HCT116 (cell line): ENCODE results near the gene GTF3C1.

Source experiments
- EZH2 ChIP-seq: fragments of 200-600 bp; sonication (generic); IDR thresholded peaks from 2 replicates; pipeline ENCODE4 v1.6.1; 2017; ENCODE audit warnings: antibody characterized with exemption, mixed run types
- POLR2A ChIP-seq: IDR thresholded peaks from 2 replicates; pipeline ENCODE4 v1.7.0; 2011; ENCODE audit warnings: borderline replicate concordance; ENCODE audit not compliant: insufficient read depth, insufficient read length; ENCODE audit errors: extremely low read depth
- SP1 ChIP-seq: IDR thresholded peaks from 2 replicates; pipeline ENCODE4 v1.6.1; 2012; ENCODE audit warnings: low read depth
- TCF7L2 ChIP-seq: IDR thresholded peaks from 2 replicates; pipeline ENCODE4 v1.7.0; 2011; ENCODE audit warnings: borderline replicate concordance, inconsistent platforms; ENCODE audit not compliant: insufficient read depth, insufficient read length; ENCODE audit errors: extremely low read depth
- ZNF274 ChIP-seq: fragments of 200-500 bp; sonication (Bioruptor generic); IDR thresholded peaks from 2 replicates; pipeline ENCODE4 v1.6.1; 2014; ENCODE audit warnings: mild to moderate bottlenecking, low read depth, low read length, inconsistent platforms
- TF ChIP-seq, protein P1 (sequence below): IDR thresholded peaks from 2 replicates; pipeline ENCODE4 v1.6.1; 2012
- TF ChIP-seq, protein P2 (sequence below), 3 experiments: fragments of 200-600 bp in 1 of 3; sonication (generic) in 1 of 3; IDR thresholded peaks in 2 of 3; conservative IDR thresholded peaks in 1 of 3; 2 replicates each; pipeline ENCODE4 v1.5.1; 2012 to 2017; ENCODE audit warnings: low read depth in 2 of 3, low read length in 2 of 3, antibody characterized with exemption in 1 of 3, borderline replicate concordance in 1 of 3, control low read depth in 1 of 3, mild to moderate bottlenecking in 1 of 3, mixed read lengths in 1 of 3, mixed run types in 1 of 3, moderate library complexity in 1 of 3; ENCODE audit not compliant: insufficient read depth in 1 of 3

DNA sequence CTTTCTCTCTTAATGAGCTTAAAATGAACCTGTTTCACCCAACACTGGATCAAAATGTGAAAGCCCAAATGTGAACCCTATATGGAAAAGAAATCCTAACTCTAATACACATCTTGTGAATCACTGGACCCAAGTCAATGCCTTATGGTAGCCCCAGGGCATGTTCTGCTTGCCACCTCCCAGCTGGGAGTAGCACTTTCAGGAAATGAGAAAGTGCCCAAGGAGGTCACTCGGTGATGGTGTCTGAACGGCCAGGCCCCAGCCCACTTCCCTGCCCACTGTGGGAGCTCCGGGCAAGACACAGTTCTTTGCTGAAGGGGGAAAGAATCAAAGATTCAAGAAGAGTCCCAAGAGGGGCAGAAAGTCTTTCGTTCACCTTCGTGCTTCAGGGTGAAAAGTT lies 46.1 kb downstream of the GTF3C1 start:
- no peak for TF ChIP-seq POLR2A
- TF ChIP-seq, protein P1, sequence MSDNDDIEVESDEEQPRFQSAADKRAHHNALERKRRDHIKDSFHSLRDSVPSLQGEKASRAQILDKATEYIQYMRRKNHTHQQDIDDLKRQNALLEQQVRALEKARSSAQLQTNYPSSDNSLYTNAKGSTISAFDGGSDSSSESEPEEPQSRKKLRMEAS: no peak
- TF ChIP-seq, protein P2, sequence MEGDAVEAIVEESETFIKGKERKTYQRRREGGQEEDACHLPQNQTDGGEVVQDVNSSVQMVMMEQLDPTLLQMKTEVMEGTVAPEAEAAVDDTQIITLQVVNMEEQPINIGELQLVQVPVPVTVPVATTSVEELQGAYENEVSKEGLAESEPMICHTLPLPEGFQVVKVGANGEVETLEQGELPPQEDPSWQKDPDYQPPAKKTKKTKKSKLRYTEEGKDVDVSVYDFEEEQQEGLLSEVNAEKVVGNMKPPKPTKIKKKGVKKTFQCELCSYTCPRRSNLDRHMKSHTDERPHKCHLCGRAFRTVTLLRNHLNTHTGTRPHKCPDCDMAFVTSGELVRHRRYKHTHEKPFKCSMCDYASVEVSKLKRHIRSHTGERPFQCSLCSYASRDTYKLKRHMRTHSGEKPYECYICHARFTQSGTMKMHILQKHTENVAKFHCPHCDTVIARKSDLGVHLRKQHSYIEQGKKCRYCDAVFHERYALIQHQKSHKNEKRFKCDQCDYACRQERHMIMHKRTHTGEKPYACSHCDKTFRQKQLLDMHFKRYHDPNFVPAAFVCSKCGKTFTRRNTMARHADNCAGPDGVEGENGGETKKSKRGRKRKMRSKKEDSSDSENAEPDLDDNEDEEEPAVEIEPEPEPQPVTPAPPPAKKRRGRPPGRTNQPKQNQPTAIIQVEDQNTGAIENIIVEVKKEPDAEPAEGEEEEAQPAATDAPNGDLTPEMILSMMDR (IDR thresholded peaks at IDR 0.05 in 2 of 3, conservative IDR thresholded peaks at IDR 0.05 in 1 of 3; ENCODE audit: borderline replicate concordance in 1 of 3, insufficient read depth in 1 of 3, low read depth in 2 of 3, low read length in 2 of 3): no peak
- TF ChIP-seq EZH2: no peak
- no peak for TF ChIP-seq TCF7L2
- no peak for TF ChIP-seq SP1
- no peak for TF ChIP-seq ZNF274
